Endothelial cell (in vitro differentiated cells): ENCODE data around the gene SV2B. TPM values are rescaled to one million over a fixed set of nuclear protein-coding genes. Genes with fewer than 3 reads are reported as not detected.

Experiments
- DNase-seq: peaks from one replicate; pipeline ENCODE4 v3.0.0; 2021; ENCODE audit warnings: low spot score
- H3K27ac Mint-ChIP-seq: one replicate; pipeline ENCODE4 v1.8.0; 2021; ENCODE audit warnings: mixed read lengths, inconsistent platforms; ENCODE audit not compliant: unreplicated experiment
- H3K27me3 Mint-ChIP-seq: one replicate; pipeline ENCODE4 v1.8.0; 2021; ENCODE audit warnings: mild to moderate bottlenecking, moderate library complexity, mixed read lengths, inconsistent platforms; ENCODE audit not compliant: unreplicated experiment
- H3K36me3 Mint-ChIP-seq: one replicate; pipeline ENCODE4 v1.8.0; 2021; ENCODE audit warnings: mild to moderate bottlenecking, low read depth, mixed read lengths, inconsistent platforms; ENCODE audit not compliant: unreplicated experiment
- H3K4me1 Mint-ChIP-seq: one replicate; pipeline ENCODE4 v1.8.0; 2021; ENCODE audit warnings: mild to moderate bottlenecking, mixed read lengths, inconsistent platforms; ENCODE audit not compliant: unreplicated experiment
- H3K4me3 Mint-ChIP-seq: one replicate; pipeline ENCODE4 v1.8.0; 2021; ENCODE audit warnings: mild to moderate bottlenecking, mixed read lengths, inconsistent platforms; ENCODE audit not compliant: unreplicated experiment
- H3K9me3 Mint-ChIP-seq: one replicate; pipeline ENCODE4 v1.8.0; 2021; ENCODE audit warnings: mixed read lengths, inconsistent platforms; ENCODE audit not compliant: unreplicated experiment
- CTCF ChIP-seq: fragments of 200-600 bp; sonication (generic); IDR thresholded peaks from one replicate; pipeline ENCODE4 v1.5.0; 2021; ENCODE audit warnings: antibody characterized with exemption; ENCODE audit not compliant: unreplicated experiment
- total RNA-seq: library from RNA; stranded (reverse); fragmentation: NEBNext Ultra II Directional; extraction: Animal tissue kit (Norgen Biotek cat#: 25700); gene quantifications from one replicate; pipeline ENCODE4 v1.2.1, GENCODE V29; 2021; ENCODE audit not compliant: unreplicated experiment

The SV2B gene
- total RNA-seq, 1 donor from 2014 or later: 0.26 TPM

DNA sequence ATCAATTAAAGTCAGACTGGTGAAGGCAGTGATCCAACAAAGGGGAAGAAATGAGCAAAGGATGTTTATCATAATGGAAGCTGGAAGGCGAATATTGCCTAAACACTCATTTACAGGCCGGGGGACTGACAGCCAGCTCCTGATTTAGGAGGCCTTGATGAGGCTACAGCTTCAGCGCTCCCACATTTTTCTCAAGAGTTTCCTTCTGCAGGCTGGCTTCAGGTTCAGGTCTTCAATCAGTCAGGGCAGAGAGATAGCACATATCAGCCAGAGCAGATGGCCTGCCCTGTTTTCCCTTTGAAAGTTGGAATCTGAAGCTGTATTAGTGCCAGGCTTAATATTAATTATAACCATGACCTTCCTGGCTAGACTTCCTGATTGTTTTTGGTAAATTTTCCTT is 218.9 kb downstream of the SV2B start:
- Mint-ChIP-seq H3K27ac (no peak overlapping the region), H3K4me3 (no peak overlapping the region)

DNA sequence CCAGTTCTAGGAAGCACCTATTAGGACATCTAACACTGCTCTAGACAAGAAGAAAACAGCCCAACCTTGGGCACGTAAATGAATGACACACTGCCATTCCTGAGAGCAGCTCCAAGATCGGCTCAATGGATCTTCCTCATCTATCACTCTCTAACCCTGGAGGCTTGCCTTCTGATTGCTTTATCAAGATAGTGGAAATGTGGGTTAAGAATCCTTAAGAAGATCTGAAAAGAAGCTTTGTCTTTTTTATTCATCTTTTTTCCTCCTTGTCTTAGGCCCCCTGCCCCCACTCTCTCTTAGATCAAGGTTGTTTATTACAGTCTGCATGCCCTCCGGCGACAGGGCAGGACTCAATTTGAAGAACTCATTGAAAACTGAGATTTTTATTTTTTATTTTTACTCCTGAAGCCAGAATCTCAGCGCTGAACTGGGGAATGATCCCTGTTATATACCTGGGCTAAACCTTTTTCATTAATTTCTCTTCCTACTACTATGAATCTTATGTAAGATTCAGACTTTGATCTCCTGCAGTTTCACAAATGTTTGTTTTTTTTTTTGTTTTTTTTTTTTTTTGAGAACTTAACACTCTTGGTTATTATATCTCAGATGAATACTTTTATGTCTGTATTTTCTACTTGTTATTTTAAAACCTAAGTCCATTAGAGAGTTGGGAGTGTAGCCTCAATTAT is 219.5 kb downstream of the SV2B start:
- DNase-seq: no peak
- Mint-ChIP-seq H3K27ac (no peak overlapping the region), H3K4me1 (no peaks in the 10 kb centered on the region), H3K36me3 (no peaks in the 10 kb centered on the region), H3K9me3 (no peaks in the 10 kb centered on the region), H3K4me3 (no peak overlapping the region), H3K27me3 (no peaks in the 10 kb centered on the region)
- TF ChIP-seq CTCF: no peak

More for the DNA sequence above, 218.9 kb downstream of the SV2B start:
- Mint-ChIP-seq H3K9me3 (no peaks in the 10 kb centered on the region), H3K27me3 (no peaks in the 10 kb centered on the region), H3K36me3 (no peaks in the 10 kb centered on the region), H3K4me1 (no peaks in the 10 kb centered on the region)
- TF ChIP-seq CTCF: no peak
- DNase-seq: no peak

GRCh38 chr15:91320101-91320500 is 220.0 kb downstream of the SV2B start:
- Mint-ChIP-seq H3K4me3 (no peak overlapping the region), H3K9me3 (no peaks in the 10 kb centered on the region), H3K36me3 (no peaks in the 10 kb centered on the region), H3K4me1 (no peaks in the 10 kb centered on the region), H3K27me3 (no peaks in the 10 kb centered on the region), H3K27ac (no peak overlapping the region)
- no peak for TF ChIP-seq CTCF
- no peak for DNase-seq

DNA sequence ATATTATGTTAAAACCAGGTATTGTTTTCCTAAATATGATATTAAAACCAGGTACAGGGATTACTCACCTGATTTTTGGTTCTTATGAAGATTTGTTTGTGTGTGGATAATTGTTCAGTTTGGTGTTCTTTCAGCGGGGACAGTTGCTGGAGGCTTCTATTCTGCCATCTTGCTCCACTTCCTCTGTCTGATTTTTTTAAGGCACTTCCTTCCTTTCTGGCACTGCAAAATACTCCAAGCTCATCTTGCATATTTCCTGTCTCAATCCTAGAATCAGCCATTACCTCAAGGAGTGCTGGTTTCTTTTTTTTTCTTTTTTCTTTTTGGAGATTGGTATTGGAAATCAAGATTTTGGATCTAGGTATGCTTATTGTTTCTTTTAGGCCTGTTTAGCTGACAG is 229.9 kb downstream of the SV2B start:
- Mint-ChIP-seq H3K4me1 (peaks cover 9% of the 10 kb centered on the region), H3K4me3 (no peak overlapping the region), H3K9me3 (no peaks in the 10 kb centered on the region), H3K27ac (no peak overlapping the region), H3K27me3 (no peaks in the 10 kb centered on the region), H3K36me3 (no peaks in the 10 kb centered on the region)
- TF ChIP-seq CTCF: no peak
- DNase-seq: no peak

GRCh38 chr15:91331581-91331980 is 231.5 kb downstream of the SV2B start:
- H3K27ac Mint-ChIP-seq: no peak overlapping the region
- no peak for DNase-seq
- peaks cover 9% of the 10 kb centered on the region for H3K4me1 Mint-ChIP-seq
- no peaks in the 10 kb centered on the region for H3K36me3 Mint-ChIP-seq
- peaks cover 1% of the 10 kb centered on the region for H3K27me3 Mint-ChIP-seq
- H3K9me3 Mint-ChIP-seq: no peaks in the 10 kb centered on the region
- H3K4me3 Mint-ChIP-seq: no peak overlapping the region
- no peak for TF ChIP-seq CTCF
